T47D (cell line): Measurements from ENCODE around the gene TRIM28.
"Not testable (repeated sequence)": the region's sequence is repeated elsewhere in the genome, so short reads cannot be mapped to it uniquely, and the experiment has no call there.

ENCODE experiments used
- DNase-seq, 2 experiments: peaks; one replicate each; pipeline versions ENCODE4 v3.0.0 to v3.0.0-alpha.2; 2011 to 2012; ENCODE audit warnings: low read depth in 1 of 2, low spot score in 1 of 2
- JUND ChIP-seq: IDR thresholded peaks from 2 replicates; pipeline ENCODE4 v1.6.1; 2012; ENCODE audit warnings: low read depth
- in situ Hi-C: cut with HindIII; loops from 2 replicates; pipeline ENCODE4 v1.10.0; 2016; ENCODE audit warnings: low sequenced_read_pairs, low pct_unique_long_range_greater_than_20kb

Gene TRIM28

DNA sequence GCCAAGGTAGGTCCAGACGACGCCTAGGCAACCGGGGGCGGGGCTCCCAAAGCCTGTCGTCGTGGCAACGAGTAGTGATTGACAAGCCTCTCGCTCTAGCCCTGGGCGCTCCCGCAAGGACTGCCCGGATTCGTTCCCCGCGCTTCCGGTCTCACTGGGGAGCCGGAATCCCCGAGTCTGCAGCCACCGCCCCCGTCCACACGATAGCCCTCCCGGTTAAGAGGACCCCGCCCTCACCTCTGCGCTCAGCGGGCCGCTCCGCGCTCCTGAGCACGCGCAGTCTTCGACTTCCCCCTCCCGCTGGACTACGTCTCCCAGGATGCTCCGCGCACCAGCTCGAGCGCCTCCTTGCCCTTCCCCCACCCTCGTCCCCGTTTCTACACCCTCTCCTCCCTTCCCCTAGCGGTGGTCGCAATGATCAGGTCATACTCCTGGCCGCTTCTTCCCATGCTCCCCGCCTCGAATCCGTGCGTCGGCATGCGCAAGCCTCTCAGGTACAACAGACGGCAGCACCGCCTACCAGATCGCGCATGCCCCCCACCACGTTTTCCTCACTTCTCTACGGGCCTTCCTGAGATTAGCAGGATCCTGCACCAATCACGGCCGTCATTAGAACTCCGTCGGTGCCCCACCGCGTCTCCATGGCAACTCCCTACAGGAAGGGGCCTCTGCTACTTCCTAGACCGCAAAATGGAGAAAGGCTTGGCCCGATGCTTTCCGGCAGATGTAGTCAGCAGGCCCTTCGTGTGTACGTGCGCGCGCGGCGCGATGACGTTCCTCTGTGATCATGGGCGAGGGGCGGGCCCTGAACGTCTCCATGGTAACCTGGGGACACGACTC lies 29.2 kb downstream of the TRIM28 start, which contains the start of gene MZF1:
Gene MZF1 (minus strand): TSS at position 518 of the 840 bp plus-strand sequence. CDS start 1,946 bp downstream, outside the sequence.
- peak; percentile 88 to 99 for DNase-seq
- TF ChIP-seq JUND = no peak
- in situ Hi-C loops = no loop called here

DNA sequence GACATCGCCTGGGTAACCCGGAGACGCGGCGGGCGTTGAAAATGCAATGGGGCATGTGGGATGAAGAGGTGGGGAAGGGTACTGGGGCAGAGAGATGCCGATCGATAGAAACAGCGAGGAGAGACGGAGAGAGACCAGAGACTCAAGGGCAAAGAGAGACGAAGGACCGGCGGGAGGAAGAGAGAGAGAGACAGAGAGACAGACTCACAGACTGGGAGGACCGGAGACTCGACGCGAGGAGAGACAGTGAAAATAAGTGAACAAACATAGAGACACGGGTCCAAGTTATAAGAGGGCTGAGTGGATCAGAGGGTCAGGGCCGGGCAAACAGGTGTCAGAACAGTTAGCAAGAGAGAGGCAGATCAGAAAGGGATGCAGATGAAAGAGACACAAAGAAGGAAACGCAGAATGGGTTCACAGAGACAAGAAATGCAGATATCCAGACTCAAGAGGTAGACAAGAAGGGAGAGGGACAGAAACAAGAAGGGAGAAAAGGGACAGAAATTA lies 29.8 kb downstream of the TRIM28 start:
- in situ Hi-C loops = no loop called here
- DNase-seq = no peak
- TF ChIP-seq JUND = no peak

DNA sequence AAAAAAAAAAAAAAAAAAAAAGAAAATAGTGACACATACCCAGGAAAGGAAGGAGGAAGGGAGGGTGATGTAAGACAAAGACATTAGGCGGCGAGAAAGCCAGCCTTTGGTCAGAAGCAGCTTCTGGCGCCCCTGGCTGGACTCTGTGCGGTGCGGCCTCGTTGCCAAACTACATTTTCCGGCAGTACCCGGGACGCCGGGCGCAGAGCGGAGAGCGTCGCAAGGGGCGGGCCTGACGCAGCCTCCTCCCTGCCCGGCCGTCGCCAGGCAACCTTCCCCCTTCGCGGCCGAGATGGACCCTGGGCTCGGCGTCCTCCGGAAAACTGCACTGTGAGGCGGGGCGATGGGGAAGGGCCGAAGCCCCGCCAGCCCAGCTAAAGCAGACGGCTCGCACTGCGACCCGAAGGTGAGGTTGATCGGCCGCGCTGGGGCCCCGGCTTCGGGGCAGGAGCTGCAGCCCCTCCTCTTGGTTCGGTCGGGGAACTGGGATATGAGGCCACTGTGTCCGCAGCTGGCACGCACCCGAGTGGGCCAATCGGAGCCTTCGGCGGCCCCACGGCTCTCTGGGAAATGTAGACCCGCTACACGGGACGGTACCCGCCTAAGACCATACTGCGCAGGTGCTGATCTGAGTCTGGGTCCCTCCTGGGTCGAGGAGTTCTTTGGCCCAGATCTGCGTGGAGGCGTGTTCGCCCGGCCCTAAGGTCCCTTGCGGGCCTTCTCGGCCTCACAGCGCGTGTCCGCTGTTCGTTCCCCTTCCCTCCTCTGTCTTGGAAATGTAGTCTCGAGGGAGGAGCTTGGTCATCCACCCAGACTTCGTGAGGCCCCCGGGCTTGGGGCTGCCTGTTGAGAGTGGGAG lies 31.5 kb downstream of the TRIM28 start:
- DNase-seq = peak; percentile 72 to 88
- in situ Hi-C loops = no loop called here
- no peak for TF ChIP-seq JUND

DNA sequence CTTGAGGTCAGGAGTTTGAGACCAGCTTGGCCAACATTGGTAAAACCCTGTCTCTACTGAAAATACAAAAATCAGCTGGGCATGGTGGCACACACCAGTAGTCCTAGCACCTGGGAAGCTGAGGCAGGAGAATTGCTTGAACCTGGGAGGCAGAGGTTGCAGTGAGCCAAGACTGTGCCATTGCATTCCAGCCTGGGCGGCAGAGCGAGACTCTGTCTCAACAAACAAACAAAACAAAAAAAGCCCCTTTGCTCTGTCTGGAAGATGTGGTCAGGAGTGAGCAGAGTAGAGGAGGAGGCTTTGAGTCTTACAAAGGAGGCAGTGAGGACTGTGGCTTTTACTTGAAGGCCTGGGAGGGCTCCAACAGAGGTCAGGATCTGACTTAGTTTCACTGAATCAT lies 33.7 kb downstream of the TRIM28 start:
- DNase-seq, in situ Hi-C loops: not testable (repeated sequence)

DNA sequence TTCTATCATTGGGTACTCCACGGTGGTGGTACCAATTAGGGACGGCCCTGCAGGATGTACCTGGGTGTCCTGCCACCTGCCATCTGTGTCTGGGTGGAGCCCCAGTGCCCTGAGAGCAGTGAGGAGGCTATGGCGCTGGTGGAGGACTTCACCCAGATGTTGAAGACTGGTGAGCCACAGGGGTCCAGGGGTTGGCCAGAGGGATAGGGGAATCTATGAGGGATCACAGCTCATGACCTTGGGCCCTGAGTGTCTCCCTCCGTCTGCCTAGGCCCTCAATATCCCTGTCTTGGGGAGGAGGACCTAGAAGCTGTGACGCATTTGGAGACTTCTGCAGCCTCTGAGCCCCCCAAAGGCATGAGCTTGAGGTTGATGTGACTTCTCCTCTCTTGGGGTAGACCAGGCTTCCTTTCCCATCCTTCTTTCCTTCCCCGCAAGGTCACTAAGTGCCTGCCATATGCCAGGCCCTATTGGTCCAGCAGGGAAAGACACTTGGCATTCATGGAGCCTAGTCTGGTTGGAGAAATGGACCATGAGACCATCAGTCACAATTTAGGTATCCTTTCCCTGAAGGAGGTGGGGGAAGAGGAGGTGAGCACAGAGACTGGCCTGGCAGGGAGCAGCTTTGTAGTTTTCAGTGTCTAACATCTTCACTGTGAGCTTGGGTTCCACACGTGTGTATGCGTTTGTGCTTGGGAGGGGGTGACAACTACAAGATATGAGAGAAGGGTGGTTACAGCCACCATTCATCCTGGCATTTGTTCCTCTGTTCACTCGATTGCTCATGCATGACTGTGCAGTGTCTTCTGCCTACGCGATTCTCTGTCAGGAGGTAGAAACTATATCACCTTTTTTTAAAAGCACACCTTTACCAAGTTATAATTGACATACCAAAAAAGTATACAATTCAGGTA lies 34.4 kb downstream of the TRIM28 start:
- no peak for DNase-seq
- in situ Hi-C loops = no loop called here
- no peak for TF ChIP-seq JUND

DNA sequence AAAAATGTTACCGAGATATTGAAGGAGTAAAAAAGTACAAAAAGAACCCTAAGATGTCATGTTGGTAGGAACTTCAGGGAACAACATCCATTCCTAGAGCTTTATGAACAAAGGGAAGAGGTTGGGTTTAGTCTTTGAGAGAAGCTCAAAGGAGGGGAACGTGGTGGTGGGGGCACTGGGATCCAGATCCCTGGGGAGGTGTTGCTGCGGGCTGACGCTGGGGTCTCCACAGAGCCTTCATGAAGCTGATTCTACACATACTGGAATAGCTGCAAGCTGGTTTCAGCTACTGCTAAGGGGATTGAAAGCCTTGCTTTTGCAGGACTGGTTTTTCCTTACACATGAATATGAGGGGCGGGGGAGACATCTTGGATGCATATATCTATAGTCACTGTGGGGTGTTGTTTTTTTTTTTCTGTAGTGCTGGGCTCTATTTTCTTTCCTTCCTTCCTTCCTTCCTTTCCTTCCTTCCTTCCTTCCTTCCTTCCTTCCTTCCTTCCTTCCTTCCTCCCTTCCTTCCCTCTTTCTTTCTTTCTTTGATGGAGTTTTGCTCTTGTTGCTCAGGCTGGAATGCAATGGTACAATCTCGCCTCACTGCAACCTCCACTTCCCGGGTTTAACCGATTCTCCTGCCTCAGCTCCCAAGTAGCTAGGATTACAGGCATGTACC lies 35.7 kb downstream of the TRIM28 start:
- TF ChIP-seq JUND = no peak
- no peak for DNase-seq
- in situ Hi-C loops = no loop called here

DNA sequence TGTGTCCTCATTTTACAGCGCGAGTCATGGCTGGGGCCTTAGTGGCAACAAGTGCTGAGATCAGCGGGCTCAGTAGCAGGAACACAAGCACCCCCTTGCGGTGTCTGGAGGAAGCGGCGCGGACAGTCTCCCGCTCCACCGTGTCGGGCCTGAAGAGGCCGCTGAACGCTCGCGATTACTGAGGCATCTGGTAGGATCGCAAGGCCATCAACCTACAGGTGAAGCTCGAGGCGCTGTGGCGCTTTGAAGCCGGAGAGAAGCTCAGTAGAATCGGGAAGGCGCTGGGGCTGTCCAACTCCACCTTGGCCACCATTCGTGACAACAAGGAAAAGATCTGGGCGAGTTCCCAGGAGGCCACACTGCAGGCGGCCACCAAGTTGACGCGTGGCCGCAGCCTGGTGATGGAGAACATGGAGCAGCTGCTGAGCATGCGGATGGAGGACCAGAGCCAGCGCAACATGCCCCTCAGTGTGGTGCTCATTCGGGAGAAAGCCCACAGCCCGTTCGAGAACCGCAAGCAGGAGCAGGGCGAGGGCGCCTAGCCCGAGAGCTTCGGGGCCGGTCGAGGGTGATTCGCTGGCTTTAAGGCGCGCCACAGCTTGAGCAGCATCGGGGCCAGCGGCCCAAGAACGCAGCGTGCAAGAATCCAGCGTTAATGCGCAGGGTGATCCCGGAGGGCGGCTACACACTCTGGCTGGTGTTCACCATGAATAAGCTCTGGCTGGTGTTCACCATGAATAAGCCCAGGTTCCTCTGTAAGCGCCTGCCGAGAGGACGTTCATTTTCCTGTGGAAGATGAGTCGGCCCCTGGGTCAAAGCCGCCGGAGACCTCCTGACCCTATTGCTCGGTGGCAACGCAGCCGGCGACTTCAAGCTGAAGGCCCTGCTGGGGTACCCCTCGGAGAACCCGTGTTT lies 37.6 kb downstream of the TRIM28 start:
- in situ Hi-C loops = no loop called here
- no peak for DNase-seq
- TF ChIP-seq JUND = no peak

DNA sequence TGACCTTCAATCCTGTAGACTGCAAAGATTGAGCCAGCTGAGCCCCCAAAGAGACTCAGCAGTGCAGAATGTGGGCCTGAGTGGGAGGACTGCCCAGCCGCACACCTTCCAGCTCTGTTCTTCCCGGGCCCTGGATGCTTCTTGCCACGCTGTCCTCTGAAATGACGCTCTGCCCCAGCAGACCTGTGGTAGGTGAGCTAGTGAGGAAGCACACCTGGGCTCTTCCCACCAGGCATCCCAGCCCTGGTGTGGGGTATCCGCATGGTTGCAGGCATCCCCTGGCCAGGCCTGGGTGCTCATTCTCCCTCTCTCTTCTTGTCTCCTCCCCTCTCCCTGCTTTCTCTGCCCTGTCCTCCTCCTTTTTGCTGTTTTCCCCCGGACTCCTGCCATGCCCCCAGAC lies 39.1 kb downstream of the TRIM28 start:
- no peak for DNase-seq
- no peak for TF ChIP-seq JUND
- in situ Hi-C loops = no loop called here

DNA sequence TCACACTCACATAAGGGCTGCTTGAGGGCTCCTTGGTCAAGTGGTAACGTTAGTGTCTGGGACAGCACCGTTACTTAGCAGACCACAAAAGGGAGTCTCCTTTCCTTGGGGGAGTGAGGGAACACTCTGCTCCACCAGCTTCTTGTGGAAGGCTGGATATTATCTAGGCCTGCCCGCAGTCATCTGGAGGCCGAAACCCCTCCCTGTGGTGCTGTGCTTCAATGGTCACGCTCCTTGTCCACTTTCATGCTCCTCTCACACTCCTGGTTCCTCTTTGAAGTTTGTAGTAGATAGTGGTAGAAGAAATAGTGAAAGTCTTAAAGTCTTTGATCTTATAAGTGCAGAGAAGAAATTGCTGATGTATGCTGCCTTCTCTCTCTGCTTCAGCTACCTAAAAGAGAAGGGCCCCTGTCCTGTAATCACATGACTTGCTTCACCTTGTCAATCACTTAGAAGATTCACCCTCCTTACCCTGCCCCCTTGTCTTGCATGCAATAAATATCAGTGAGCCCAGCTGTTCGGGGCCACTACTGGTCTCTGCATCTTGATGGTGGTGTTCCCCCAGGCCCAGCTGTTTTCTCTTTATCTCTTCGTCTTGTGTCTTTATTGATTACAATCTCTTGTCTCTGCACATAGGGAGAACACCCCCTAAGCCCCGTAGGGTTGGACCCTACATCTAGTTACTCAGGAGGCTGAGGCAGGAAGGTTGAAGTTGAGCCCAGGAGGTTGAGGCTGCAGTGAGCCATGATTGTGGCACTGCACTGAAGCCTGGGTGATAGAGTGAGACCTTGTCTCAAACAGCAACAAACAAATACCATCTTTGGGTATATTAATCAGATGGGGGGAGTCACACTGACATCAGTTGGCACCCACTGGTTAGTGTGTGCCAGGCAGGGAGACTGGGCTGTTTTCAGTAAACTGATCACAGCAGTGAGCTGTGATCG lies 40.9 kb downstream of the TRIM28 start:
- in situ Hi-C loops = no loop called here
- TF ChIP-seq JUND = no peak
- DNase-seq = no peak
